Epithelial cell of esophagus (primary cell): ENCODE measurements around the gene AK9.
"Not testable (repeated sequence)": the region's sequence is repeated elsewhere in the genome, so short reads cannot be mapped to it uniquely, and the experiment has no call there.

Source experiments
- DNase-seq: peaks from one replicate; pipeline ENCODE4 v3.0.0; 2010; ENCODE audit warnings: low read depth
- H3K4me3 ChIP-seq: 2 replicates; pipeline ENCODE4 v1.5.1; 2011; ENCODE audit warnings: mild to moderate bottlenecking, low read length, control low read depth
- CTCF ChIP-seq: IDR thresholded peaks from 2 replicates; pipeline ENCODE4 v1.5.1; 2011; ENCODE audit warnings: low read depth, mild to moderate bottlenecking, low read length, control low read depth, inconsistent platforms; ENCODE audit not compliant: insufficient read depth; ENCODE audit errors: missing control alignments

The AK9 gene

GRCh38 chr6:109696355-109696754 is 5.4 kb upstream of the AK9 start:
- H3K4me3 ChIP-seq, result no peak overlapping the region
- no peak for DNase-seq
- no peak for TF ChIP-seq CTCF

- peak; percentile 40 for DNase-seq
- H3K4me3 ChIP-seq, result no peak overlapping the region
- TF ChIP-seq CTCF, result no peak
Observed at GRCh38 chr6:109695468-109695867, 4.5 kb upstream of the AK9 start.

DNA sequence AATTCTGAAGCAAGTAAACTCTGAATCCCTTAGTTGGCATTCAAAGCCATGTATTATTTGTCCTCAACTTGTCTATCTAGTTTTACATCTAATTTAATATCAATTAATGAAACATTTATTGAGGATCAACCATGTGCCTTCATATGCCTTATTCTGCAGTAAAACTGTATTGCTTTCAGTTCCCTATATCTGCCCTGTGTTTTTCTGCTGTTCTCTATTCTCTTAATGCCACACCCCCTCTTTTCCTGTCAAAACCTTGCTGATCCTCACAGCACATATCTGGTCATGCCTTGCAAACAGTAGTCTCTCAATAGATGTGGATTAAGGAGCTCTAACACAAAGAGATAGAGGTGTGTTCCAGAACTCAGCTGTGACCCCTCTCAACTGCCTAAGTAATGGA is 2.1 kb upstream of the AK9 start:
- TF ChIP-seq CTCF, result no peak
- DNase-seq, result no peak
- H3K4me3 ChIP-seq, result no peak overlapping the region

DNA sequence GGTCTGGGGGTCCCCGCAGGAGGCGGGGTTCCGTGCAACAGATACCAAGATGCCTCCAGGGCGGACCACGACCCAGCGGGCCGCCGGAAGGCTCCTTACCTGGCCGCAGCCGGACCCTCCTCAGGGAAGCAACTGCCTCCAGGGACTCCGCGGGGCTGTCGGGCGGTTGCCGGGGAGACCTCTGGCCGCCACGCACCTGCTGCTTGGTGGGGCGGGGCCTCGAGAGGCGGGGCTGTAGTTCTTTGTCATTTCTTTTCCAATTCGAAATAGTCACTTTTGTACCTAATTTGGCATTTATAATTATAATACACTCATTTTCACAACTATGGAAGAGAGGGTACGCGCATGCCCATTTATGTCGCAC is 647 bp downstream of the AK9 start:
- TF ChIP-seq CTCF, result no peak
- H3K4me3 ChIP-seq, result peak overlapping the region; percentile 80
- DNase-seq, result peak; percentile 21

DNA sequence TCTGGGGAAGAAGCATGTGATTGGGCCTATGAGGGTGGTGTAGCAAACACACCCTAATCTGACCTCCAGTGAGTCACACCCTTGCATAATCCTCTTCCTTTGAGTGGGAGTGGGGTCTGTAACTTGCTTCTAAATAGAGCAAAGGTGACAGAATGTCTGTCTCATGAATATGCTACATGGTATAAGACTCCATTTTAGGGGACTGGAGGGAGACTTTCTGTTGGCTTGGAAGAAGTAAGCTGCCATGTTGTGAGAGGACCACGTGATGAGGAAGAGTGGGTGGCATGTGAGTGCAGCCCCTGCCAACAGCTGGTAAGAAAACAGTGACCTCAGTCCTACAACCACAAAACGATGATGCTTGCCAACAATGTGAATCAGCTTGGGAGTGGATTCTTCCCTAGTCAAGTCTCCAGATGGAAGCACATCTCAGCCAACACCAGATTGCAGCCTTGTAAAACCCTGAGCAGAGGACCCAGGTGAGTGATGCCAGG is 3.7 kb downstream of the AK9 start:
- no peak overlapping the region for H3K4me3 ChIP-seq
- DNase-seq, result peak; percentile 93
- no peak for TF ChIP-seq CTCF

- peak; percentile 40 for DNase-seq
- TF ChIP-seq CTCF, result no peak
- no peak overlapping the region for H3K4me3 ChIP-seq
Observed at GRCh38 chr6:109686566-109687265, 4.3 kb downstream of the AK9 start.

DNA sequence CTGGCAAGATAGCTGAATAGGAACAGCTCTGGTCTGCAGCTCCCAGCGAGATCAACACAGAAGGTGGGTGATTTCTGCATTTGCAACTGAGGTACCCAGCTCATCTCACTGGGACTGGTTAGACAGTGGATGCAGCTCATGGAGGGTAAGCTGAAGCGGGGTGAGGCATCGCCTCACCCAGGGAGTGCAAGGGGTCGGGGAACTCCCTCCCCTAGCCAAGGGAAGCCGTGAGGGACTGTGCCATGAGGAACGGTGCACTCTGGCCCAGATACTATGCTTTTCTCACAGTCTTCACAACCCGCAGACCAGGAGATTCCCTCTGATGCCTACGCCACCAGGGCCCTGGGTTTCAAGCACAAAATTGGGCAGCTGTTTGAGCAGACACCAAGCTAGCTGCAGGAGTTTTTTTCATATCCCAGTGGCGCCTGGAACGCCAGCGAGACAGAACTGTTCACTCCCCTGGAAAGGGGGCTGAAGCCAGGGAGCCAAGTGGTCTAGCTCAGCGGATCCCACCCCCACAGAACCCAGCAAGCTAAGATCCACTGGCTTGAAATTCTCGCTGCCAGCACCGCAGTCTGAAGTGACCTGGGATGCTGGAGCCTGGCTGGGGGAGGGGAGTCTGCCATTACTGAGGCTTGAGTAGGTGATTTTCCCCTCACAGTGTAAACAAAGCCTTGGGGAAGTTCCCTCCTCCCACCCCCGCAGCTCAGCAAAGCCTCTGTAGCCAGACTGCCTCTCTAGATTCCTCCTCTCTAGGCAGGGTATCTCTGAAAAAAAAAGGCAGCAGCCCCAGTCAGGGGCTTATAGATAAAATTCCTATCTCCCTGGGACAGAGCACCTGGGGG is 12.1 kb downstream of the AK9 start:
- not testable (repeated sequence) for H3K4me3 ChIP-seq
- DNase-seq, result peak; percentile 50
